ENCODE data around the gene MMP7.
"Not testable (repeated sequence)": the region's sequence is repeated elsewhere in the genome, so short reads cannot be mapped to it uniquely, and the experiment has no call there.

Gene MMP7

GRCh38 chr11:102518296-102519094 is 12.1 kb downstream of the MMP7 start:
- DNase-seq (ENCODE audit: low read depth) = no peak
- no peak overlapping the region for H3K4me3 ChIP-seq (ENCODE audit: low read depth, low read length)
- TF ChIP-seq CTCF (IDR thresholded peaks at IDR 0.05; ENCODE audit: control insufficient read depth, extremely low read depth, insufficient read depth) = 0 out of 2 replicates have a peak, but pooled peaks have one; percentile 11

- no peak overlapping the region for H3K4me3 ChIP-seq (ENCODE audit: low read depth, low read length)
- no peak for TF ChIP-seq CTCF (IDR thresholded peaks at IDR 0.05; ENCODE audit: control insufficient read depth, extremely low read depth, insufficient read depth)
- no peak for DNase-seq (ENCODE audit: low read depth)
Observed at GRCh38 chr11:102517670-102518069, 12.9 kb downstream of the MMP7 start.

GRCh38 chr11:102516179-102516578 is 14.4 kb downstream of the MMP7 start:
- no peak for DNase-seq (ENCODE audit: low read depth)
- TF ChIP-seq CTCF (IDR thresholded peaks at IDR 0.05; ENCODE audit: control insufficient read depth, extremely low read depth, insufficient read depth) = no peak
- no peak overlapping the region for H3K4me3 ChIP-seq (ENCODE audit: low read depth, low read length)

GRCh38 chr11:102513869-102514268 is 16.7 kb downstream of the MMP7 start:
- no peak for TF ChIP-seq CTCF (IDR thresholded peaks at IDR 0.05; ENCODE audit: control insufficient read depth, extremely low read depth, insufficient read depth)
- DNase-seq (ENCODE audit: low read depth) = peak; percentile 99
- H3K4me3 ChIP-seq (ENCODE audit: low read depth, low read length) = no peak overlapping the region

- no peak for TF ChIP-seq CTCF (IDR thresholded peaks at IDR 0.05; ENCODE audit: control insufficient read depth, extremely low read depth, insufficient read depth)
- H3K4me3 ChIP-seq (ENCODE audit: low read depth, low read length) = no peak overlapping the region
- no peak for DNase-seq (ENCODE audit: low read depth)
Observed at GRCh38 chr11:102510439-102511135, 20.0 kb downstream of the MMP7 start.

GRCh38 chr11:102502831-102503230 is 27.7 kb downstream of the MMP7 start:
- not testable (repeated sequence) for H3K4me3 ChIP-seq (ENCODE audit: low read depth, low read length); DNase-seq (ENCODE audit: low read depth)

- H3K4me3 ChIP-seq (ENCODE audit: low read depth, low read length) = no peak overlapping the region
- no peak for DNase-seq (ENCODE audit: low read depth)
- no peak for TF ChIP-seq CTCF (IDR thresholded peaks at IDR 0.05; ENCODE audit: control insufficient read depth, extremely low read depth, insufficient read depth)
Observed at GRCh38 chr11:102500829-102501228, 29.7 kb downstream of the MMP7 start.
